Suprapubic skin (tissue), 3 donors: Measurements from ENCODE around the gene RELA.

Experiments used
- CTCF ChIP-seq, 2 donors: fragments of 200-600 bp in 1 of 2; fragments of 450-650 bp in 1 of 2; sonication (generic) in 1 of 2; IDR thresholded peaks; one replicate each; pipeline ENCODE4 v1.5.1; 2016 to 2019; ENCODE audit warnings: antibody characterized with exemption in 2 of 2, mild to moderate bottlenecking in 1 of 2, moderate library complexity in 1 of 2
- EP300 ChIP-seq: sonication (generic); formaldehyde crosslinking; IDR thresholded peaks from one replicate; pipeline ENCODE4 v1.6.1; 2017; ENCODE audit warnings: antibody characterized with exemption
- POLR2A ChIP-seq, 2 donors: fragments of 450-650 bp; IDR thresholded peaks; one replicate each; pipeline ENCODE4 v1.6.1; 2017; ENCODE audit warnings: antibody characterized with exemption in 2 of 2, mild to moderate bottlenecking in 2 of 2, moderate library complexity in 2 of 2

GRCh38 chr11:65650547-65651338, 12.0 kb downstream of the RELA start:
- no peak for TF ChIP-seq POLR2A (IDR thresholded peaks at IDR 0.05)
- no peak for TF ChIP-seq CTCF (IDR thresholded peaks at IDR 0.05)
- no peak for TF ChIP-seq EP300
